Middle frontal gyrus (tissue), 1 donor: Measurements from ENCODE around the gene AUNIP.

Source experiments
- DNase-seq: peaks from one replicate; pipeline ENCODE4 v3.0.0-alpha.2; 2015; ENCODE audit warnings: low spot score; ENCODE audit errors: extremely low spot score

Gene AUNIP

GRCh38 chr1:25858906-25859789 lies at the start of gene AUNIP:
TSS of gene AUNIP (minus strand) at chr1:25859457. CDS start at chr1:25859357, 100 bp downstream.
- DNase-seq = peak; percentile 61

DNA sequence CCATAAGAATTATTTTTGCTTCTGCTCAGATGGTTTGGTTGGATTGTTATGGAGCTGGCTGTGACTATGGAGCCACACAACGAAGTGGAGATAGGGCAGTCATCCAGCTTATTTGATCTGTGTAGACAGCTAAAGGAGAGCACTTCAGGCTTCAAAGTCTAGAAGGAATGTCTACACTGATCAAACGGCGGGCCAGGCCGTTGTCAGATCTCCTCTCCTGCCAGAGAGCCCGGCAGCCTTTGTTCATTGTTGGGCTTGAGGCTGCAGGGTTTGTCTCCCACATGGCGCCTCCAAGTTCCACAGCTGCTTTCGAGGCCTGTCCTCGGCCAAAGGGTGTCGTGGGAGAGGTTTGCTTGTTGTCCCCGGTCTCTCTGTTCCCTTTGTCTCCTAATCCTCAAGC lies 49.8 kb upstream of the AUNIP start:
- DNase-seq = no peak

DNA sequence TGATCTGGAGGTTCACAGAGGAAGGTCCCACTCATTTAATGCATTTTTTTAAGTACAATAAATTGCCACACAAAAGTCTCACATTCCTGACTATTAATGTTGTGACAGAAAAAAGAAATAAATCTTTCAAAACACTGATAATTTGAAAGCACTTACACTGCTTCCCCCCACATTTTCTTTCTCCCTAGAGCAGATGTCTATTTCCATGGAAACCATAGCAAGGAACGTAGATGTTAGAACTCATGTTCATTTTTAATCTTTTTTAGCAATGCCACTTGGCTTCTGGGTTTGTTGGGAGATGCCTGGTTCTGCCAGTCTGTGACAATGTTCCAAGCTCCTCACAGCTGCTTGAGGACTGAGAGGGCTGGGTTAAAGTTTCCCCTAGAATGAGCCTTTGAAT lies 48.9 kb upstream of the AUNIP start:
- no peak for DNase-seq

GRCh38 chr1:25907601-25908000 lies 48.3 kb upstream of the AUNIP start:
- DNase-seq = no peak

GRCh38 chr1:25906644-25907300 lies 47.5 kb upstream of the AUNIP start:
- DNase-seq = no peak

DNA sequence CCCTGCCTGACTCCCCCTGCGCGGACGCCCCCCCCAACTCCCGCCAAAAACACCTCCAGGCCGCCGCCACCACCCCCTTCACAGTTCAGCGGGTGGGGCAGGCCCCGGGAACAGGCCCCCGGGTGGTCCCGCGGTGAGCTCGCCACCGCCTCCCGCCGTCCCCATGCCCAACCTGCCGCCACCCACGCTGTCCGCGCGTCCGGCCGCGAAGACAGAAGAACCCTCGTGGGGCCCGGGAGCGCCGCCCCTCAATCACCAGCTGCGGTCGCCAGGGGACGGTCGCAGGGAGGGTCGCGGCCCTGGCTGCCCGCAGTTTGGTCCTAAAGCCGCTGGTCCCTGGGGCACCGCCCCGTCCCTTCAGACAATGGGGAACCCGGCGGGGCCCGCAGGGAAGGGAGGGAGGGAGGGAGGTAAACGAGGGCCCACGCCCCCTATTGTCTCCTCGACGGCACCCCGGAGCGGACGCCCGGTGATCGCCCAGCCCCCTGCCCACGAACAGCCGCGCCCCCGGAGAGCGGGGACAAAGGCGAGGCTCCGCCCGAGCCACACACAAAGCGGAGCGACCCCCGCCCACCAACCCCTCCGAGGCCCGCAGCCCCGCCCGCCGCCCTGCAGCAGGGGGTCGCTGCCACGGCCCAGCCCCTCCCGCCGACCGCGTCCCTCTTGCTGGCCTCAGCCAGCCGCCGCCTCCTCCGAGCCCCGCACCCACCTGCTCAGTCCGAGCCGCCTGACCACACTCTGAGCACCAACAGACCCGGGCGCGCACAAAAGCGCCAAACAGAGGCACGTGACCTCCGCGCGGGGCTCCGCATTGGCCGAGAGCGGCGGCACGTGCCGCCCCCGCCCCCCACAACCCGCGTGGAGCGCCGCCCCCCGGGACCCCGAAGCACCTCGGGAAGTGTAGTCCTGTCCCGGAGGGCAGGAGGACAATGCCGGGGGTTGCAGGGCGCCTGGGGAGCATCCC lies 46.7 kb upstream of the AUNIP start, which contains the start of gene STMN1:
Gene STMN1, minus strand, starts transcription at position 740 of the 964 bp plus-strand sequence. CDS start 1,743 bp downstream, outside the sequence.
- DNase-seq = peak; percentile 89

DNA sequence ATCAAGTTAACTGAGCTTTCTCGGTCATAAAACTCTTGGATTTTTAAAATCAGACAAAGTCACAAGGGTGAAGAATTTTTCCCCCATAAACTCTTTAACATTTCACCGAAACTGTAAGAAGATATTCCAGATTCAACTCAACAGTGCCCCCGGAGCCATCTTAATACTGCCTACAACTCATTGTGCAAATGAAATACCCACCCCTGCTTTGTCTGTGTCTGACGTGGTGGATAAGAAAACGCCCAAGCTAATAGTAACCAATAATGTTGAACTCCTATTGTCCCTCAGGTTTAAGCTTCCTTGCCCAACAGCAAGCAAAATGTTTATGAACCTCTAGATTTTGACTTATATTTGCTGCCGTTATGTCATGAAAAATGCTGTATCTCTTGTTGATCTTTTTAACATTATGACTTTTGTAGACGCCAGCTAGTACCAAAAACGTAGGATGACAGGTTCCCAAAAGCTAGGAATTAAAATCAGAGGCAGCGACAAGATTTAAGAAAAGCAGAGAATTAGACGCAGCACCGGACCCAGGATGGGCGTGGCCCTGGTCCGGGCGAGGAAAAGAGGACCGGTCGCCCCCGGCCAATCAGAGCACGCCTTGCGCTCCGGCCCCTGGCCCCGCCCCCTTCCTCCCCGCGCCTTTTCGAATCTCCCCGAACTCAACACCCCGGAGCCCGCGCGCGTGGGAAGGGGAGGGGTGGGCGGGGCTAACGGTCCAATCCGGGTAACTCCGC lies 45.9 kb upstream of the AUNIP start:
- peak; percentile 85 for DNase-seq

DNA sequence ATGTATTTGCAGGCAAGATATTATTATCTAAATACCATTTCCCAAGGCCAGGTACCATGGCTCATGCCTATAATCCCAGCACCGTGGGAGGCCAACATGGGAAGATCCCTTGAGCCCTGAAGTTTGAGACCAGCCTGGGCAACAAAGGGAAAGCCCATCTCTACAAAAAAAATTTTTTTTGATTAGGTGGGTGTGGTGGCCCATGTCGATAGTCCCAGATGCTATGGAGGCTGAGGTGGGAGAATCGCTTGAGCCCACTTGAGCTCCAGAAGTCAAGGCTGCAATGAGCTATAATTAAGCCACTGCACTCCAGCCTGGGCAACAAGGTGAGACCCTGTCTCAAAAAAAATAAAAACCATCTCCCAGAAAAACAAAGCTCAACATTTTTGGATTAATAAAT lies 44.7 kb upstream of the AUNIP start:
- no peak for DNase-seq

DNA sequence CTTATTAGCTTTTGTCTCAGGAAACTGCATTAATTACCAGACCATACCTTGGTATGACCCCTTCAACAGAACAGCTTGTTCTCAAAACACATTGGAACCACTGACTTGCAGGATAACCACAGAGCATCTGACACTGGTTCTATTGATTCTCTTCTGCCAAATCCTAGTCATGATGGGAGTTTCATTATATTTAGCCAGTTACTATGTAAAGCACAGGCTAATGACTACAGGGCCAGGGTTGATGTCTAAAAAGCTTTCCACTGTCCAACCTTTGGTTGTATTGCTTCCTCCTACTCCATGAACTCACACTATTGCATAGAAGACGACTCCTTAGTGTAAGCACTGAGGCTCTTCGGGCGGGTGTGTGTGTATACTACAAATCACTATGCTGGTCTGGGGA lies 43.2 kb upstream of the AUNIP start:
- DNase-seq = no peak

DNA sequence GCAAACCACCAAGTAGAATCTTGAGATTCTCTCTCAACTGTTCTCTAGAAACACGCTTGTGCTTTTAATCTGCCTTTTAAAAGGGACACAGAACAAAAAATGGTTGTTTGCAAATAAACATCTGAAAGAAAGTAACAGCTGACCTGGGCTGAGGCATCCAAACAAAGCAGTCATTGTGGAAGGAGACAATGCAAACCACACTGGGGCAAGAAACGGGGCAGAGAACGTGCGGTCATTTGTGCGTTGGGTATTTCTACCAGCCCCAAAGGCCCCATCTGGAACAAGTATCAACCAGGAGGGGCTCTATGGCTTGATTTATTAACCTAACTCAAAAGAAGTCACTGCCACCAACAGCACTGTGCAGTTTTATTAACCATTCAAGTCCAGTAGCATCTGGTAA lies 41.0 kb upstream of the AUNIP start:
- no peak for DNase-seq

DNA sequence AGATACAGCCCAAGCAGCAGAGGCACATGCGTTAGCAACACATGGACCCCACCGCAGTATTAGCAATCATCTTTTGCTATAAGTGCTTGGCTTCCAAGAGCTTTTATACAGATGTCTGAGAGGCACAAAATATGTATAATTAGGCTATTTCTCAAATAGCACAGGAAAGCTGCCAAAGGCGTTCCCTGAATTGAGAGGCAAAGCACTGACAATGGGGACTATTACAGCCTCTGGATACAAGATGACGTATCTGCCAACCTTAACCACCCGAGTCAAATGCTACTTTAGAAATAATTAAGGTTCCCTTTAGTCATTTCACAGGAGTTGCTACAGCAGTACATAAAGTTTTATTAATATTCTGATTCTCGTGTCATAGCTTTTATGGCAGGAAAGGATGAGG lies 40.5 kb upstream of the AUNIP start:
- no peak for DNase-seq

DNA sequence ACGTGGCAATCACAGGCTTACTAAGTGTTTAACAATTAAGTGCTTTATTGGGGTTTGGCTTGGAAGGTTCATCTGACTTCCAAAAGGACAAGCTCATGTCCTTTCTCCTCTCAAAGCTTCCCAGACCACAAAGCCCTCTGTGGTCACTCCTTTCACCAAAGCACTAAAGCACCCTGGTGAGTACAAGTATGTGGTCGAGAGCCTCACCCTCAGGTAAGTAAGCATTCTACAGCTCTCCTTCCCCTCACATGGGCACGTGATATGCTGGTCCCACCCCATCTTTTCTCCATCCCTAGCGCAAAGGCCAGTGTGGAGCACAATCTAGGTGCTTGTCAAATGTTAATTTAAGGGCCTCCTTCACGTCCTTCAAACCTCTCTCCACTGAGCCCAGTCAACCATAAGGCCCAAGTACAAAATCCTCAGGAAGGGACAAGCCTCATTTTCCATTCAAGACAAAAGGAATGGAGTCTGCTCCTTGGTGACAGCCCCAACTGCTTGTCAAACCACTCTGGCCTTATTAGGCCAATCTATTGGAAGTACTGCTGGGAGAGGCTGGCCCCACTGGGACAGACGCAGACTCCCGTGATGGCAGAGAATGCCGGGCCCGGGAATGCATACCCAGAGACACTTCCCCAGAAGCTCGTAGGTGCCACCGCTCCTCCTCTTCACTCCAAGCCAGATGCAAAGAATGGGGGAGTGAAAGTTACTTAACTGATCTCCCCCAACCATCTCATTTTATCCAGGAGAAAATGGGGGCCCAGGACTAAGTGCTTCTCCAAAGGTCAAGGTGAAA lies 39.2 kb upstream of the AUNIP start:
- no peak for DNase-seq

- DNase-seq = no peak
These were observed 38.5 kb upstream of the AUNIP start for GRCh38 chr1:25897754-25898153.

DNA sequence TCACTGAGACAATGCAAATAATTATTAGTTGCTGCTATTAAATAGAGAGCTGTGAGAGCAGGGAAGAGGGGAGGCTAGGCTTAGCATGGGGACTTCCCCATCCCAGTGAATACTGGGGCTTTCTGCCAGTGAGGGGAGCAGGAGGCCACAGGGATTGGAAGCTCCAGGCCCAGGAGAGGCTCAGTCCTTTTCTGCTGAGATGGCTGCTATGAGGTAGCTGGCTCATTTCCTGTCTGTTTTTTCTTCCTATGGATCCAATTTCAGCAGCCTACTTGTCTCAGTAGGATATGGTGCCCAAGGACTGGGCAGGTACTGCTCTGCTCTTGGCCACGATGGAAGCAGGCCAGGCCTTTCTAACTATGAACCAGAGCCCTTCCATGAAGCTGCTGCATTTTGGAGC lies 37.0 kb upstream of the AUNIP start:
- no peak for DNase-seq

- DNase-seq = peak; percentile 91
These were observed 36.2 kb upstream of the AUNIP start for GRCh38 chr1:25895365-25895990.

- DNase-seq = no peak
These were observed 33.9 kb upstream of the AUNIP start for GRCh38 chr1:25893116-25893515.

DNA sequence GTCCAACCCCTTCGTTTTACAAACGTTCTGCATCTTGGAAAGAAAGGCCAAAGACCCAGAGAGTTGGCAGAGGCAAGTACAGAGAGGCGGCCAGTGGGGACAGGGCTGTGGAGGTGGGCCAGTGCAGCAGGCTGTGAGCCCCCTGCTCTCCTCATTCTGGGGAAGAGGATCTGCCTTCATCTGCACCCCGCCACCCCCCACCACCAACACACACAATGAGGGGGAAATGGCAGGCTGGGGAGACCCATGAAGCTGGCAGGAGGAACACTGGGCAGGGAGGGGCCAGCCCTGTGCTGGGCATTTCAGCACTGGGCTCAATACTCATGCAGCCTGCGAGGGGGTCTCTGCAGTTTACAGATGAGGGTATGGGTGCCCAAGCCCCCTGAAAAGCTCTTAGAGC lies 32.3 kb upstream of the AUNIP start:
- no peak for DNase-seq

GRCh38 chr1:25890239-25891034 lies 31.2 kb upstream of the AUNIP start:
- DNase-seq = no peak

GRCh38 chr1:25889470-25889869 lies 30.2 kb upstream of the AUNIP start:
- no peak for DNase-seq
